GM15510 (cell line): ENCODE data around the gene TRIM69.
A peak's percentile ranks its signal among the peaks of the same experiment; 100 is the strongest.

Experiments
- POLR2A ChIP-seq: IDR thresholded peaks from 3 replicates; pipeline ENCODE4 v1.6.1; 2011; ENCODE audit warnings: borderline replicate concordance; ENCODE audit not compliant: insufficient read length; ENCODE audit errors: extremely low read depth

The TRIM69 gene

GRCh38 chr15:44715142-44715796, 21.1 kb upstream of the TRIM69 start:
- TF ChIP-seq POLR2A = no peak

- no peak for TF ChIP-seq POLR2A
Observed at GRCh38 chr15:44715797-44716334, 20.5 kb upstream of the TRIM69 start.

GRCh38 chr15:44716983-44717602, 19.2 kb upstream of the TRIM69 start:
- TF ChIP-seq POLR2A = no peak

- TF ChIP-seq POLR2A = no peak
Observed at GRCh38 chr15:44718180-44718926, 18.0 kb upstream of the TRIM69 start.

GRCh38 chr15:44718927-44719292, 17.4 kb upstream of the TRIM69 start:
- TF ChIP-seq POLR2A = no peak

- peak; percentile 62 for TF ChIP-seq POLR2A
Observed at GRCh38 chr15:44719293-44719999, 16.9 kb upstream of the TRIM69 start.

GRCh38 chr15:44720000-44720435, 16.3 kb upstream of the TRIM69 start:
- peak; percentile 42 for TF ChIP-seq POLR2A

- TF ChIP-seq POLR2A = no peak
Observed at GRCh38 chr15:44720460-44721176, 15.7 kb upstream of the TRIM69 start.

- TF ChIP-seq POLR2A = no peak
Observed at GRCh38 chr15:44722011-44722410, 14.3 kb upstream of the TRIM69 start.

- no peak for TF ChIP-seq POLR2A
Observed at GRCh38 chr15:44726136-44726535, 10.2 kb upstream of the TRIM69 start.

- TF ChIP-seq POLR2A = peak; percentile 89
Observed at GRCh38 chr15:44726568-44727484, 9.5 kb upstream of the TRIM69 start.

- no peak for TF ChIP-seq POLR2A
Observed at GRCh38 chr15:44727485-44728231, 8.7 kb upstream of the TRIM69 start.

- TF ChIP-seq POLR2A = peak; percentile 32
Observed at GRCh38 chr15:44728232-44728575, 8.1 kb upstream of the TRIM69 start.
